ENCODE data around the gene MAPK4.
"Not testable (repeated sequence)": the region's sequence is repeated elsewhere in the genome, so short reads cannot be mapped to it uniquely, and the experiment has no call there.

Gene MAPK4

GRCh38 chr18:50559752-50560680 lies at the start of gene MAPK4:
MAPK4 (plus strand) TSS chr18:50560087; CDS start chr18:50663959, 103,872 bp downstream.
- DNase-seq = peak; percentile 25

GRCh38 chr18:50517277-50517676 lies 42.6 kb upstream of the MAPK4 start:
- not testable (repeated sequence) for DNase-seq

GRCh38 chr18:50518787-50519546 lies 40.9 kb upstream of the MAPK4 start:
- no peak for DNase-seq

- no peak for DNase-seq
Measured at GRCh38 chr18:50523165-50523564, 36.7 kb upstream of the MAPK4 start.

- DNase-seq = no peak
Measured at GRCh38 chr18:50527636-50528307, 32.1 kb upstream of the MAPK4 start.

GRCh38 chr18:50528806-50529205 lies 31.1 kb upstream of the MAPK4 start:
- DNase-seq = no peak

- not testable (repeated sequence) for DNase-seq
Measured at GRCh38 chr18:50533822-50534221, 26.1 kb upstream of the MAPK4 start.

- DNase-seq = not testable (repeated sequence)
Measured at GRCh38 chr18:50544476-50544875, 15.4 kb upstream of the MAPK4 start.

- no peak for DNase-seq
Measured at GRCh38 chr18:50545936-50546335, 14.0 kb upstream of the MAPK4 start.

- DNase-seq = no peak
Measured at GRCh38 chr18:50548160-50548559, 11.7 kb upstream of the MAPK4 start.

GRCh38 chr18:50551651-50552050 lies 8.2 kb upstream of the MAPK4 start:
- not testable (repeated sequence) for DNase-seq

- no peak for DNase-seq
Measured at GRCh38 chr18:50558157-50558556, 1.7 kb upstream of the MAPK4 start.

- no peak for DNase-seq
Measured at GRCh38 chr18:50558948-50559751, 737 bp upstream of the MAPK4 start.

GRCh38 chr18:50560681-50561629 lies 1.1 kb downstream of the MAPK4 start:
- no peak for DNase-seq

GRCh38 chr18:50562258-50562657 lies 2.4 kb downstream of the MAPK4 start:
- DNase-seq = not testable (repeated sequence)

- no peak for DNase-seq
Measured at GRCh38 chr18:50562686-50563085, 2.8 kb downstream of the MAPK4 start.

GRCh38 chr18:50563376-50563775 lies 3.5 kb downstream of the MAPK4 start:
- no peak for DNase-seq

GRCh38 chr18:50569930-50570329 lies 10.0 kb downstream of the MAPK4 start:
- DNase-seq = no peak

- no peak for DNase-seq
Measured at GRCh38 chr18:50571606-50572005, 11.7 kb downstream of the MAPK4 start.

- not testable (repeated sequence) for DNase-seq
Measured at GRCh38 chr18:50573196-50573595, 13.3 kb downstream of the MAPK4 start.

- no peak for DNase-seq
Measured at GRCh38 chr18:50573679-50574078, 13.8 kb downstream of the MAPK4 start.

Data from stimulated activated CD4-positive, alpha-beta T cell treated with anti-CD3 and anti-CD28 coated beads, Interleukin-12 subunit alpha, Interleukin-12 subunit beta, amount 100 ng/mL, for 4 hours (primary cell).